Omental fat pad (tissue), 4 donors: ENCODE results near the gene CSNK1A1. TPM values are rescaled to one million over a fixed set of nuclear protein-coding genes. Genes with fewer than 3 reads are reported as not detected.

Experiments used
- ATAC-seq: fragments of 150-250 bp; one replicate; pipeline ENCODE4 v1.9.1; 2016; ENCODE audit warnings: mild to moderate bottlenecking, moderate library complexity; ENCODE audit not compliant: low FRiP score
- DNase-seq: peaks from one replicate; pipeline ENCODE4 v3.0.0-alpha.2; 2019; ENCODE audit warnings: low spot score
- CTCF ChIP-seq, 3 donors: fragments of 450-650 bp; IDR thresholded peaks; one replicate each; pipeline ENCODE4 v1.5.1; 2016 to 2017; ENCODE audit warnings: antibody characterized with exemption in 3 of 3, mild to moderate bottlenecking in 3 of 3, moderate library complexity in 2 of 3
- total RNA-seq, 4 donors: library from RNA; depleted of rRNA; stranded (reverse); fragments of >200 nt; gene quantifications; one replicate each; pipeline ENCODE4 v1.1.0, GENCODE V29; 2016

Gene CSNK1A1
- total RNA-seq, 4 donors from 2014 or later = 181 to 292 (median 209) TPM

GRCh38 chr5:149485655-149486615, 65.3 kb downstream of the CSNK1A1 start:
- DNase-seq (peak; percentile 51), ATAC-seq (peak; percentile 94)
- TF ChIP-seq CTCF (IDR thresholded peaks at IDR 0.05) = no peak

GRCh38 chr5:149481485-149481884, 69.8 kb downstream of the CSNK1A1 start:
- no peak for TF ChIP-seq CTCF (IDR thresholded peaks at IDR 0.05)
- ATAC-seq (no peak), DNase-seq (no peak)

- no peak for TF ChIP-seq CTCF (IDR thresholded peaks at IDR 0.05)
- ATAC-seq (no peak), DNase-seq (no peak)
These were observed 72.5 kb downstream of the CSNK1A1 start for GRCh38 chr5:149478761-149479160.

GRCh38 chr5:149475777-149476176, 75.5 kb downstream of the CSNK1A1 start:
- no peak for ATAC-seq
- DNase-seq = no peak
- TF ChIP-seq CTCF (IDR thresholded peaks at IDR 0.05) = no peak

GRCh38 chr5:149474198-149474597, 77.0 kb downstream of the CSNK1A1 start:
- no peak for ATAC-seq
- DNase-seq = peak; percentile 11
- no peak for TF ChIP-seq CTCF (IDR thresholded peaks at IDR 0.05)

- ATAC-seq = no peak
These were observed 77.8 kb downstream of the CSNK1A1 start for GRCh38 chr5:149473441-149473840.

More at GRCh38 chr5:149473441-149473840, 77.8 kb downstream of the CSNK1A1 start:
- DNase-seq = peak; percentile 1
- TF ChIP-seq CTCF (IDR thresholded peaks at IDR 0.05) = no peak
